ENCODE data around the gene CNOT2.

Gene CNOT2

GRCh38 chr12:70242695-70243509, at the start of gene CNOT2:
CNOT2 (plus strand) TSS chr12:70243433; CDS start chr12:70278227, 34,794 bp downstream.
- Mint-ChIP-seq H3K36me3 (ENCODE audit: low read depth) (peaks cover 59% of the 10 kb centered on the region), H3K27ac (peak within 1 kb of the TSS; percentile 100), H3K4me3 (peak within 1 kb of the TSS; percentile 99), H3K27me3 (peaks cover 2% of the 10 kb centered on the region), H3K4me1 (peaks cover 63% of the 10 kb centered on the region), H3K9me3 (no peaks in the 10 kb centered on the region)
- ATAC-seq (peak; percentile 88), DNase-seq (peak; percentile 91)

- no peaks in the 10 kb centered on the region for H3K36me3 Mint-ChIP-seq (ENCODE audit: low read depth)
- H3K27me3 Mint-ChIP-seq = no peaks in the 10 kb centered on the region
- peaks cover 2% of the 10 kb centered on the region for H3K4me1 Mint-ChIP-seq
- H3K27ac Mint-ChIP-seq = no peak overlapping the region
- H3K4me3 Mint-ChIP-seq = no peak overlapping the region
- ATAC-seq (no peak), DNase-seq (no peak)
- no peaks in the 10 kb centered on the region for H3K9me3 Mint-ChIP-seq
These were observed 49.2 kb upstream of the CNOT2 start for GRCh38 chr12:70194076-70194475.

- no peaks in the 10 kb centered on the region for H3K27me3 Mint-ChIP-seq
- no peaks in the 10 kb centered on the region for H3K9me3 Mint-ChIP-seq
- H3K4me1 Mint-ChIP-seq = peaks cover 2% of the 10 kb centered on the region
- H3K27ac Mint-ChIP-seq = no peak overlapping the region
- no peak overlapping the region for H3K4me3 Mint-ChIP-seq
- ATAC-seq (no peak), DNase-seq (no peak)
- no peaks in the 10 kb centered on the region for H3K36me3 Mint-ChIP-seq (ENCODE audit: low read depth)
These were observed 46.4 kb upstream of the CNOT2 start for GRCh38 chr12:70196811-70197281.

GRCh38 chr12:70197345-70197744, 45.9 kb upstream of the CNOT2 start:
- no peak overlapping the region for H3K27ac Mint-ChIP-seq

GRCh38 chr12:70213707-70214106, 29.5 kb upstream of the CNOT2 start:
- Mint-ChIP-seq H3K27ac (no peak overlapping the region), H3K4me1 (no peaks in the 10 kb centered on the region), H3K9me3 (peaks cover 45% of the 10 kb centered on the region), H3K36me3 (ENCODE audit: low read depth) (peaks cover 22% of the 10 kb centered on the region), H3K4me3 (no peak overlapping the region), H3K27me3 (no peaks in the 10 kb centered on the region)
- ATAC-seq = no peak
- DNase-seq = no peak

More at GRCh38 chr12:70197345-70197744, 45.9 kb upstream of the CNOT2 start:
- no peaks in the 10 kb centered on the region for H3K9me3 Mint-ChIP-seq
- no peak overlapping the region for H3K4me3 Mint-ChIP-seq
- no peaks in the 10 kb centered on the region for H3K27me3 Mint-ChIP-seq
- no peaks in the 10 kb centered on the region for H3K36me3 Mint-ChIP-seq (ENCODE audit: low read depth)
- DNase-seq (no peak), ATAC-seq (no peak)
- H3K4me1 Mint-ChIP-seq = peaks cover 2% of the 10 kb centered on the region

- DNase-seq (no peak), ATAC-seq (peak; percentile 15)
- H3K4me3 Mint-ChIP-seq = no peak overlapping the region
- H3K4me1 Mint-ChIP-seq = no peaks in the 10 kb centered on the region
- no peak overlapping the region for H3K27ac Mint-ChIP-seq
- H3K27me3 Mint-ChIP-seq = no peaks in the 10 kb centered on the region
- H3K9me3 Mint-ChIP-seq = peaks cover 31% of the 10 kb centered on the region
- H3K36me3 Mint-ChIP-seq (ENCODE audit: low read depth) = peaks cover 22% of the 10 kb centered on the region
These were observed 28.1 kb upstream of the CNOT2 start for GRCh38 chr12:70214972-70215617.

- Mint-ChIP-seq H3K9me3 (peaks cover 14% of the 10 kb centered on the region), H3K4me1 (no peaks in the 10 kb centered on the region), H3K27ac (no peak overlapping the region), H3K4me3 (no peak overlapping the region), H3K36me3 (ENCODE audit: low read depth) (peaks cover 19% of the 10 kb centered on the region), H3K27me3 (no peaks in the 10 kb centered on the region)
- DNase-seq (no peak), ATAC-seq (no peak)
These were observed 25.8 kb upstream of the CNOT2 start for GRCh38 chr12:70217416-70217815.

GRCh38 chr12:70221626-70222025, 21.6 kb upstream of the CNOT2 start:
- DNase-seq (no peak), ATAC-seq (no peak)
- no peaks in the 10 kb centered on the region for H3K9me3 Mint-ChIP-seq

GRCh38 chr12:70227911-70228310, 15.3 kb upstream of the CNOT2 start:
- DNase-seq = no peak
- ATAC-seq = no peak
- Mint-ChIP-seq H3K36me3 (ENCODE audit: low read depth) (peaks cover 2% of the 10 kb centered on the region), H3K27me3 (no peaks in the 10 kb centered on the region), H3K9me3 (no peaks in the 10 kb centered on the region), H3K4me1 (no peaks in the 10 kb centered on the region), H3K4me3 (no peak overlapping the region), H3K27ac (no peak overlapping the region)

More at GRCh38 chr12:70221626-70222025, 21.6 kb upstream of the CNOT2 start:
- peaks cover 3% of the 10 kb centered on the region for H3K36me3 Mint-ChIP-seq (ENCODE audit: low read depth)
- no peaks in the 10 kb centered on the region for H3K27me3 Mint-ChIP-seq
- no peak overlapping the region for H3K4me3 Mint-ChIP-seq
- no peak overlapping the region for H3K27ac Mint-ChIP-seq
- no peaks in the 10 kb centered on the region for H3K4me1 Mint-ChIP-seq

- Mint-ChIP-seq H3K9me3 (no peaks in the 10 kb centered on the region), H3K27me3 (no peaks in the 10 kb centered on the region), H3K27ac (no peak overlapping the region), H3K4me3 (no peak overlapping the region), H3K4me1 (no peaks in the 10 kb centered on the region), H3K36me3 (ENCODE audit: low read depth) (peaks cover 5% of the 10 kb centered on the region)
- no peak for ATAC-seq
- DNase-seq = no peak
These were observed 12.2 kb upstream of the CNOT2 start for GRCh38 chr12:70230934-70231606.

GRCh38 chr12:70236990-70237389, 6.2 kb upstream of the CNOT2 start:
- ATAC-seq (no peak), DNase-seq (no peak)
- Mint-ChIP-seq H3K36me3 (ENCODE audit: low read depth) (peaks cover 48% of the 10 kb centered on the region), H3K27me3 (no peaks in the 10 kb centered on the region), H3K9me3 (no peaks in the 10 kb centered on the region), H3K4me1 (peaks cover 18% of the 10 kb centered on the region), H3K4me3 (no peak overlapping the region), H3K27ac (no peak overlapping the region)

- ATAC-seq (no peak), DNase-seq (no peak)
- Mint-ChIP-seq H3K4me3 (no peak overlapping the region), H3K4me1 (peaks cover 41% of the 10 kb centered on the region), H3K9me3 (no peaks in the 10 kb centered on the region), H3K27ac (peak overlapping the region; percentile 36), H3K27me3 (peaks cover 2% of the 10 kb centered on the region), H3K36me3 (ENCODE audit: low read depth) (peaks cover 61% of the 10 kb centered on the region)
These were observed 2.6 kb upstream of the CNOT2 start for GRCh38 chr12:70240673-70241072.

GRCh38 chr12:70241845-70242244, 1.4 kb upstream of the CNOT2 start:
- Mint-ChIP-seq H3K4me1 (peaks cover 53% of the 10 kb centered on the region), H3K27me3 (peaks cover 2% of the 10 kb centered on the region), H3K36me3 (ENCODE audit: low read depth) (peaks cover 62% of the 10 kb centered on the region), H3K4me3 (peak overlapping the region; percentile 99), H3K9me3 (no peaks in the 10 kb centered on the region), H3K27ac (peak overlapping the region; percentile 100)
- no peak for ATAC-seq
- DNase-seq = no peak

GRCh38 chr12:70243510-70244371, 508 bp downstream of the CNOT2 start:
- Mint-ChIP-seq H3K27ac (peak overlapping the region; percentile 100), H3K4me3 (peak overlapping the region; percentile 99), H3K36me3 (ENCODE audit: low read depth) (peaks cover 57% of the 10 kb centered on the region), H3K27me3 (peaks cover 2% of the 10 kb centered on the region), H3K9me3 (no peaks in the 10 kb centered on the region), H3K4me1 (peaks cover 71% of the 10 kb centered on the region)
- DNase-seq (peak; percentile 65), ATAC-seq (peak; percentile 53)

Data from activated naive CD8-positive, alpha-beta T cell treated with anti-CD3 and anti-CD28 coated beads, Interleukin-2, amount 50 U/mL, for 24 hours (primary cell).